NB4 (cell line): Measurements from ENCODE around the gene SLC39A3.

ENCODE experiments used
- DNase-seq: peaks from one replicate; pipeline ENCODE4 v3.0.0; 2010; ENCODE audit warnings: low read depth
- H3K4me3 ChIP-seq: one replicate; pipeline ENCODE4 v1.5.1; 2011; ENCODE audit warnings: mild to moderate bottlenecking, low read depth, low read length, moderate library complexity
- CTCF ChIP-seq: IDR thresholded peaks from one replicate; pipeline ENCODE4 v1.5.1; 2012; ENCODE audit warnings: low read depth, low read length
- MAX ChIP-seq: IDR thresholded peaks from 2 replicates; pipeline ENCODE4 v1.6.1; 2011; ENCODE audit warnings: low read depth, low read length
- MYC ChIP-seq: IDR thresholded peaks from 2 replicates; pipeline ENCODE4 v1.6.1; 2011; ENCODE audit warnings: low read depth, low read length
- POLR2A ChIP-seq: IDR thresholded peaks from 2 replicates; pipeline ENCODE4 v1.6.1; 2011; ENCODE audit warnings: mild to moderate bottlenecking; ENCODE audit not compliant: insufficient read length; ENCODE audit errors: extremely low read depth

SLC39A3 gene

GRCh38 chr19:2759965-2760364, 20.1 kb upstream of the SLC39A3 start:
- H3K4me3 ChIP-seq: no peak overlapping the region
- TF ChIP-seq MYC (no peak), POLR2A (no peak), MAX (no peak), CTCF (no peak)
- no peak for DNase-seq

- DNase-seq: no peak
- no peak overlapping the region for H3K4me3 ChIP-seq
- no peak for TF ChIP-seq POLR2A
- TF ChIP-seq MAX: no peak
- TF ChIP-seq MYC: no peak
- TF ChIP-seq CTCF: no peak
Observed at GRCh38 chr19:2759362-2759761, 19.5 kb upstream of the SLC39A3 start.

- TF ChIP-seq MAX (no peak), CTCF (no peak), MYC (no peak), POLR2A (no peak)
- DNase-seq: no peak
- H3K4me3 ChIP-seq: no peak overlapping the region
Observed at GRCh38 chr19:2758601-2759313, 18.9 kb upstream of the SLC39A3 start.

GRCh38 chr19:2756921-2757881, 17.4 kb upstream of the SLC39A3 start:
- no peak for DNase-seq
- no peak for TF ChIP-seq MAX
- no peak for TF ChIP-seq MYC
- no peak overlapping the region for H3K4me3 ChIP-seq

- H3K4me3 ChIP-seq: no peak overlapping the region
- TF ChIP-seq POLR2A (no peak), MAX (no peak), MYC (no peak), CTCF (no peak)
- no peak for DNase-seq
Observed at GRCh38 chr19:2756477-2756876, 16.7 kb upstream of the SLC39A3 start.

GRCh38 chr19:2755811-2756210, 16.0 kb upstream of the SLC39A3 start:
- no peak overlapping the region for H3K4me3 ChIP-seq
- no peak for DNase-seq
- no peak for TF ChIP-seq MYC
- no peak for TF ChIP-seq CTCF
- TF ChIP-seq MAX: no peak
- TF ChIP-seq POLR2A: no peak
